CD1c-positive myeloid dendritic cell (primary cell): ENCODE data around the gene CSTA.
A peak's percentile ranks its signal among the peaks of the same experiment; 100 is the strongest.
"Not testable (repeated sequence)": the region's sequence is repeated elsewhere in the genome, so short reads cannot be mapped to it uniquely, and the experiment has no call there.

Source experiments
- DNase-seq: peaks from one replicate; pipeline ENCODE4 v3.0.0-alpha.2; 2016; ENCODE audit errors: extremely low spot score

The CSTA gene

DNA sequence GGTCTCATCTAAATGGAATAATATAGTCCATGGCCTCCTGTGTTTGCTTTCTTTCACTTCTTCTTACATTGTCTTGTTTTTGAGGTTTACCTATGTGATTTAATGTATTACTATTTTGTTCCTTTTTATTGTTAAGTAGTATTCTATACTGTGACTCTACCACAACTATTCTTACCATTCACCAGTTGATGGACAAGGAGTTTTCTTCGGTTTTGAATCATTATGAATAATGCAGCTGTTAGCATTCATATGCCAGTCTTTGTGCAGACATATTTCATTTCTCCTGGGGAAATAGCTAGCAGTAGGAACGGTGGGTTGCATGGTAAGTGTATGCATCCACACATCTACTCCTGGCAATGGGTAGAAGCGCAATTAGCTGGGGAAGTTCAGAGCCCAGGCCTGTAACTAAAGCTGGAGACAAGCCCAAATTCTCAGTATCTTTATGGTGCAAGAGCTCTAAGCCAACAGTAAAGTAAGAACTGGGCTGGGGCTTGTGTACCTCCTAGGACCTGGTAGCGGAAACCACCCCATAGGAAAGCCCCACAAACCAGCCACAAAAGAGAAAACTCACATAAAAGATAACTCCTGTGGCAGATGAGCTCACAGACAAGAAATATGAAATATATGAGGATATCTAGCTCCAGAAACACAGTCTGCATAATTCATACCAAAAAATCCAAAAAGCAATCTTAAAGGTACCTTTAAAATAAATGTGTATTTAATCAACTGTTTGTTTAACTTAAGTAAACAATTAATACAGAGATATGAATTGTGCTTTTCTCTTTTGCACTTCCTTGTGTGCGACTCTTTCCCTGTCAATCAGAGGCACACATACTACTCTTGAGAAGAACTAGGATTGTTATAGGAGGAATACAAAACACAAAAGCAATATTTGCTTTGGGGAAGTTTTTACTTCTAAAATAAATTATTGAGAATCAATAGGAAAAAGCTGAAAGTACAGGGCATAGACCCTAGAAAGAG, 2.7 kb upstream of the CSTA start:
- no peak for DNase-seq

DNA sequence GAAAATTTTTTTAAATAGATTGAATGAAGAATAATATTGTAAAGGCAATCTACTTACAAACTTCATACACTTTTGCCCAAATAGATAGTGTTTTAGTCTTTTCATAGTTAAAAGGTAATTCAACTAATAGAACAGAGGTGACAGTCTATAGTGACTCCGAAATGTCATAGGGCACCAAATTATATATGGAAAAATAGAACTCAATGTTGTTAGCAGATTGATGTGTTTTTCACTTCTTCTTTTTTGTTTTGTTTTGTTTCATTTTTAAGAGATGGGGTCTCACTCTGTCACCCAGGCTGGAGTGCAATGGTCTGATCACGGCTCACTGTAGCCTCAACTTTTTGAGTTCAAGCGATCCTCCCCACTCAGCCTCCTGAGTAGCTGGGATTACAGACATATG, 721 bp downstream of the CSTA start:
- no peak for DNase-seq

DNA sequence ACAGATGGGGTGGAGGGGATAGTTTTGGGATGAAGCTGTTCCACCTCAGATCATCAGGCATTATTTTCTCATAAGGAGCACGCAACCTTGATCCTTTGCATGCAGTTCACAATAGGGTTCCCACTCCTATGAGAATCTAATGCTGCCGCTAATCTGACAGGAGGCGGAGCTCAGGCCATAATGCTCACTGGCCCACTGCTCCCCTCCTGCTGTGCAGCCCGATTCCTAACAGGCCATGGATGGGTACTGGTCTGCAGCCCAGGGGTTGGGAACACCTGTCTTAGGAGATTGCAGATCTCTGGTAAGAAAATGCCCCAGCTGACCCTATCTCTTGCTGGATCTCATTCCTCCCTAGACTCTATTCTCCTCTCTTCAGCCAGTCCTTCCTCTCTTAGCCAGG, 6.8 kb downstream of the CSTA start:
- DNase-seq, result no peak

DNA sequence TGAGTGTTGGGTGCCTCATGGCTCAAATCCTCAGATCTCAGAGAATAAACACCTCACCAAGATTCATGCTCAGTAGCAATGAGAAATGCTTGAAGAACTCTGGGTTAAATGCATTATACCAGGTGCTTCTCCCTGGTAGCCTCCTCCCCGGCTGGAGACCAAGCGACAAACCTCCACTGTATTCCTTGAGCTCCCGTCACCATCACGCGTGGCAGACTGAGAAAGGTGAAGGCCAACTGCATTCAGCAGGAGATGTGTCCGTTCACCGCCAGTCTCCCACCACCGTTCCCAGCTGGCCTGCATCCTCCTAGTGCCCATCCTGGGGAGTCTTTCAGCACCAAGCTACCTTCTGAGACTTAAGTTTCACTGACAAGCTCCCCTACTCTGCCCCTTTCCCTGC, 7.5 kb downstream of the CSTA start:
- DNase-seq, result no peak

DNA sequence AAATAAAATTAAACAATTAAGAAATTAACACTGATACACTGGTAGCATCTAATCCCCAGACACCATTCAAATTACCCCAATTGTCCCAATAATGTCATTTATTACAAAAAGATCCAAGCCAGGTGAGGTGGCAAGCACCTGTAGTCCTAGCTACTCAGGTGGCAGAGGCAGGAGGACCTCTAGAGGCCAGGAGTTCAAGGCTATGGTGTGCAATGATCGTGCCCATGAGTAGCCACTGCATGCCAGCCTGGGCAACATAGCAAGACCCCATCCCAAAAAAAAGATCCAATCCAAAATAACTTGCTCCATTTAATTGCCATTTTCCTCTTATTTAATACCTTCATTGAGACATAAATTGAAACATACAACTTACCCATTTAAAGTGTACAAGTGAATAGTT, 17.8 kb downstream of the CSTA start:
- DNase-seq, result no peak

DNA sequence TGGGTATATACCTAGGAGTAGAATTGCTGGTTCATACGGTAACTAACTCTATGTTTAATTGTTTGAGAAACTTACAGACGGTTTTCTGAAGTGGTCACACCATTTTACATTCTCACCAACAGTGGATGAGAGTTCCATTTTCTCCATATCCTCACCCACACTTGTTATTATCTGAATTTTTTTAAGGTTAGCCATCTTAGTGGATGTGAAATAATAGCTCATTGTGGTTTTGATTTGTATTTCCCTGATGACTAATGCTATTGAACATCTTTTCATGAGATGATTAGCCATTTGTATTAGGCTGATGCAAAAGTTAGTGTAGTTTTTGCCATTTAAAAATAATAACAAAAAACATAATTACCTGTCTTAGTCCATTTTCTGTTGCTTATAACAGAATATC, 18.6 kb downstream of the CSTA start:
- no peak for DNase-seq

DNA sequence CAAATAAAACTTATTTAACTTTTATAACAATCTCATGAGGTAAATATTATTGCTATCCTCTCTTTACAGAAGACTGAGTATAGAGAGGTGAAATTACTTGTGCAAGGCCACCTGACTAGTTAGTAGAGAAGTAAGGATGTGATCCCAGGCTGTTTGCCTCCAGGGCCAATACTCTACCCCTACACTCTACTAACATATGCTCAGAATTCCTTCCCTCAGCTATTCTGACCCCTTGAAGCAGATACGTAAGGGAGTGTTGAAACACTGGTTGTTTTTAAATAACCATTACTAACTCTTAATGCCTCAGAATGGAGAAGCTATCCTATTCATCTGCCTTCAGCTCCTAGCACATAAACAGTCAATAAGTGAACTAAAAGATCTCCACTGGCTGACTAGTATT, 24.1 kb downstream of the CSTA start:
- DNase-seq, result no peak

DNA sequence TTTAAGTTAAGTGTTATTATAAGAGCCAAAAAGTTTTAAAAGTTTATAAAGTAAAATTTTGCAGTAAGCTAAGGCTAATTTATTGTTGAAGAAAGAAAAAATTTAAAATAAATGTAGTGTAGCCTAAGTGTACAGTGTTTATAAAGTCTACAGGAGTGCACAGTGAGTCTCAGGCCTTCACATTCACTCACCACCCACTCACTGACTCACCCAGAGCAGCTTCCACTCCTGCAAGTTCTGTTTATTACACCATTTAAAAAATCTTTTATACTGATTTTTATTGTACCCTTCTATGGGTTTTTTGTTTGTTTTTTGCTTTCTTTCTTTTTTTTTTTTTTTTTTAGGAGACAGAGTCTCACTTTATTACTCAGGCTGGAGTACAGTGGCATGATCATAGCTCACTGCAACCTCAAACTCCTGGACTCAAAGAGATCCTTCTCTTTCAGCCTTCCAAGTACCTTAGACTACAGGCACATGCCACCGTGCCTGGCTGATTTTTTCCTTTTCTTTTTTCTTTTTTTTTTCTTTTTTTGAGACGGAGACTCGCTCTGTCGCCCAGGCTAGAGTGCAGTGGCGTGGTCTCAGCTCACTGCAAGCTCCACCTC, 25.9 kb downstream of the CSTA start:
- DNase-seq, result peak; percentile 42

DNA sequence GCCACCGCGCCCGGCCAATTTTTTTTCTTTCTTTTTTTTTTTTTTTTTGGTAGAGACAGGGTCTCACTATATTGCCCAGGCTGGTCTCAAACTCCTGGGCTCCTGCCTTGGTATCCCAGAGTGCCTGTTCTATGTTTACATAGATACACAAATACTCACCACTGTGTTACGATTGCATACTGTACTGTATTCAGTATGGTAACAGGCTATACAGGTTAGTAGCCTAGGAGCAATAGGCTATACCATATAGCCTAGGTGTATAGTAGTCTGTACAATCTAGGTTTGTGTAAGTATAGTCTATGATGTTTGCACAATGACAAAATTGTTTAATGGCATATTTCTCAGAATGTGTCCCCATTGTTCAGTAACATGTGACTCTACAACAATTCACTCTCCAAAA, 26.6 kb downstream of the CSTA start:
- DNase-seq, result no peak

DNA sequence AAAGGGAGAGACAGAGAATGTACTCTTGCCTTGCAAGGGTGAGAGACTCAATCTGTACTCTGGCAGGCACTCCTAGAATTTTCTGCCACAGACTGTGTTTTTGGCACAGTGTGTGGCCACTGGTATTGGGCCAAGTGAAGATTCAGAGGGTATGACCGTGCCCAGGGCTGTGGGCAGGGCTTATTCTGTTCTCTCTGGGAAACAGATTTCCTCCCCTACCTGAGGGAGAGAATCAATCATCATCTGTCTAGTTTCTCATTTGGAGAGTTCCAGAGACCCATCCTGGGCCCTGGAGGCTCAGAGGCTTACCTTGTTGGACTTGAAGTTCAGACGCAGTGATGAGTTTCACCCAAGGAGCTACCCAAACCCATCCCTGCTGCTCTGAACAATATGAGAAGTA, 28.2 kb downstream of the CSTA start:
- DNase-seq, result no peak

DNA sequence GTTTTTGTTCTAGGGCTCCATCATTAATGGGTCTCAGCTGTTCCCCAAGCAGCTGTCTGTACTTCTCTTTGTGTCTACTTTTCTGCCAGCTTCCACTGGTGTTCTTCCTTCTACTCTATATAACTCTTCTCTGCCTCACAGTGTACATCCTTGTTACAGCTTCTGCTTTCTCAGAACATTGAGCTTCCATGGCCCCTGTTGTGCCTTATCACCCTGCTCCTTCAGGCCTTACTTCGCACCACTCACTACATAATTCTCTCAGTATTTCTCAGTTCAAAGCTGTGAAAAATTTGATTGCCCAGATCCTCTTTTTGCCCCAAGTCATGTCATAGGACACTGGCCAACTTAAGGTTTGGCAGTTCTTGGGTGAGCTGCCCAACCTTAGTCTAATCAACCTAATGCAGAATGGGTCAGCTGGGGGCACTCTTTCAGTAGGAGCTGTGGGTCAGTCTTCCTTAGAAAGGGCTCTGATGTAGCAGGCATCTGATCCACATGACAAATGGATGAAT, 28.9 kb downstream of the CSTA start:
- DNase-seq, result peak; percentile 22

DNA sequence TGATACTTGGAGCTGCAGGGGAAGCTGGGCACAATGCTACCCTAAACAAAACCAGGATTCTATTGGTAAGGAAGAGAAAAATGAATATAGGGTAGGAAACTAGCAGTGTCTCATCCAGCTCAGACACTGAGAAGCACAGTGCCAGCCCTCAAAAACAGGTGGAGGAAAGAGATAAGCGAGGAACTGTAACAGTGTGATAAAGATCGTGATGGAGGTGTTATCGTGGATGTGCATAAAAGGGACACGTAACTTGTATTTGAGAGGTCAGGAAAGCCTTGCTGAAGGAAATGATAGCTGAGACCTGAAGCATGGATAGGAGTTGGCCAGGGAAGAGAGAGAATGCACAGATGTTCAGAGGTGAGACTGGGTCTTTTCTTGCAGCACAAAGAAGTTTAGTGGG, 30.6 kb downstream of the CSTA start:
- no peak for DNase-seq

DNA sequence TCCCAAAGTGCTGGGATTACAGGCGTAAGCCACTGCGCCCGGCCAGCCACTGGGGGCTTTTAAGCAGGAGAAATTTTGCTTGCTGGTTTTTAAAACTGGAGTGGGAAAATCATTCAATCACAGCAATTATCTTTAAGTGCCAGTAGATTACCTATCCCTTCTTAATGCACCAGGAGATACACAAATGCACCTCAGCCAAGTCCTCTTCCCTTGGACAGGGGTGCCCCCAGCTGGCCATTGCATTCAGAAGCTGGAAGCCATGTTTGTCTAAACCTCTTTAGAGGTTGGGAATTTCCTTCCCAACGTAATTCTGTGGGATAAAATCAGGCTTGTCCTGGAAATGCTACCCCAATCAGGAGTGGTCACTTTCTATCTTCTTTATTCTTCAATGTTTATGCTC, 31.4 kb downstream of the CSTA start:
- DNase-seq, result peak; percentile 20

DNA sequence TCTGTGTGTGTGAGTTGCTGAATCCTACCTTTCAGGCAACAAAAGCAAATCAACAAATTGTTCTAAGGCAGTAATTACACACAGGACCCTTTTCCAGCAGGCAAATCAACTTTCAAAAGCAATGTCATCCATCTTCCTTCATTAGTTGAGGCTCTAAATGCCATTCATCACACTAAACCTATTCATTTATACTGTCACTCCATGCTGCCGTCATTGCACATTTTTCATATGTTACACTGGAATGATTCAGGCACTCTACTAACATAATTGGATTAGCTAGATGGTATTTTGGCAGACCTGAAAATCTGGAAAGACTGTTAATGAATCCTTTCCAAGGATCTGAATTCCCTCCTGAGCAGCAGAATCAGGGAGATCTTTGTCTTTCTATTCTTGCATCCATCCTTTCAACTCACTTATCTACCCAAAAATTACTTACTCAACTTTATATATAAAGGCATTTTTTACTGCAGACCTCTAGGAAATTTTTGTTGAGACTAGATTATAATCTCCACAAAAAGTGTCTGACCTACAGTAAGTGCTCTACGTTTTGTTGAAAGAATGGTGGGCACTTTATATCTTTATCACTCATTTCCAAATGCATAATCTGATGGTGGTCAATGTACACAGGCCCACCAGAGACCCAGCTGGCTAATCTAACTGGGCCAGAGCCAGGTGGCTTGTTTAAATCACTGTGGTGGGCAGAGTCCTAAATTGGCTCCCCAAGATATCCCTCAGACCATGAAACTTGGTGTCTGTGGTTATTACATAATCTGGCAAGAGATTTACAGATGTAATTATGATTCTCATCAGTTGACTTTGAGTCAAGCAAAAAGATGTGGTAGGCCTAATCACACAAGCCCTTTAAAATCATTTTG, 33.0 kb downstream of the CSTA start:
- no peak for DNase-seq

DNA sequence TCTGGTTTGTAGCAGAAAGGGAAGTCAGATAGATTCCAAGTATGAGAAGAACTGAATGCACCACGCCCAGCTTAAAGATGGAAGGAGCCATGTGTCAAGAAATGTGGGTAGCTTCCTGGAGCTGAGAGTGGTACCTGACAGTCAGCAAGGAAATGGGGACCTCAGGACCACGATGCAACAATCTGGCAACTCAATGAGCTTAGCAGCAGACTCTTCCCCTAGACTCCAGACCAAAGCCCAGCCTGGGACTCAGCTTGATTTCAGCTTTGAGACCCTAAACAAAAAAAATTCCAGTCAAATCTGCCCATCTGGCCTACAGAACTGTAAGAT, 33.6 kb downstream of the CSTA start:
- no peak for DNase-seq

DNA sequence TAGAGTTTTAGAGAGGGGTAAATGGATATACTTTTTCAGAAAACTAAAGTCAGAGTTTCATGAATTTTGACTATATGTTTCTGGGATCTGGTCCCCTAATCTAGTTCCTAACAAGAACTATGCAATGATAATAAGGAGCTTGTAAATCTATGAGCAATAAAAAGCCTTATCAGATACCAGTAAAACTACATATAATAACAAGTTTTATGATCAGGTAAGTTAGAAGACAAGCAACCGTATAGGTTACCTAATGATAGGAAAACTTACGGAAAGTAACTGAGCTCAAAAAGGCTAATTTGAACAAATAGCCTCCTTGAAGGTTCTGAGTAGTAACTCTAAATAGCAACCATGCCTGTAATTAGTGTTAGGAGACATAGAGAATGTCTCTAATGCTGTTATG, 37.0 kb downstream of the CSTA start:
- no peak for DNase-seq

DNA sequence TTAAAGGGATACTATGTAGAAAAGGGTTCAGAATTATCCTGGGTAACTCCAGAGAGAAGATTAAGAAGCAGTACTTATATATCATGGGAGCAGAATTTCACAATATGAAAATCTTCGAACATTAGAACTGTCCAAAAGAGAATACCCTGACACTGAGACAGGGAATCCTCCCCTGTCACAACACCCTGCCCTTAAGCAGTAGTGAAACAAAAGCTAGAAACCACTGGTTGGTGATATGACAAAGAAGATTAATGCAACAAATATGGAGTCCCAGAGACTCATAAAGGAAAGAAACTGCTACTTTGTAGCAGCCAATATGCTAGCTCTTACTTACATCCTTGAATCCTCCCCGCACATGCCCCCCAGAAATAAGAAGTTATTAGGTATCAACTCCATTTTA, 39.4 kb downstream of the CSTA start:
- DNase-seq, result no peak

DNA sequence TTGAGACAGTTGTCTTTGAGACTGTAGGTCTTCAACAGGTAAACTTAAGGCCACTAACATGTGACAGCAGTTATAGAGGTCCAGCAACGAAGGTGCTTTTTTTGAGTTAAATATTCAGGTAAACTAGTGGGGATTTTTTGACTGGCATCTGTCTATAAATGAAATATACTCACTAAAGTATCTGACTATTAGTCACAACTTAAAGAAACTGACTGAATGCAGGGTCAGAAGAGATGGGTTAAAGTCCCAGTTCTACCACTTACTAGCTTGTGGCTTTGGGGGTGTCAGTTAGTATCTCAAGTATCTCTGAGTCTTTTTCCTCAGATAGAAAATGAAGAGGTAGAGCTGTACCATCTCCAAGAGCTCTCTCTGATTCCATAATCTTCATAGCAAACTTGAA, 40.0 kb downstream of the CSTA start:
- no peak for DNase-seq

DNA sequence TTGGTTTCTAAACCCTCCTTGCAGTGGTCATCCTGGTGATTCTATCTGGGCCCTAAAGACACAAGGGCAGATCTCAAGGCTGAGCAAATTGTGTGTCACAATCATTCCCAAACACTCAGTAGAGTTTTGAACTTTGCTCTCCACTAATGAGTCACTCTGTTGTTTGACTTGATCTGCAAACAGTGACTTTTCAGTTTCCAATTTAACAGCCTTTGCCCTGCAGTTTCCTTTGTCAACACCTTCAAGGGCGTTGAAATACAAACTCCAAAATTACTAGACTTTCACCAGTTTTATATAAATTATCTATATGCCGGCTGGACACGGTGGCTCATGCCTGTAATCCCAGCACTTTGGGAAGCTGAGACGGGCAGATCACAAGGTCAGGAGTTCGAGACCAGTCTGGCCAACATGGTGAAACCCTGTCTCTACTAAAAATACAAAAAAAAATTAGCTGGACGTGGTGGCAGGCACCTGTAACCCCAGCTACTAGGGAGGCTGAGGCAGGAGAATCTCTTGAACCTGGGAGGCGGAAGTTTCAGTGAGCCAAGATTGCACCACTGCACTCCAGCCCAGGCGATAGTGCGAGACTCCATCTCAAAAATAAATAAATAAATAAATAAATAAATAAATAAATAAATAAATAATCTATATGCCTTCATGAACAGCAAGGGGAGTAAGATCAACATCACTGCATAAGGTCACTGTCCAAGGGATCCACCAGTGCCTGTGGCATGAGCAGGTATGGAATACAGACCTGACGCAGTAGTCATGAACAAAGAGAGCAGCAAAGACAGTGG, 40.7 kb downstream of the CSTA start:
- not testable (repeated sequence) for DNase-seq

DNA sequence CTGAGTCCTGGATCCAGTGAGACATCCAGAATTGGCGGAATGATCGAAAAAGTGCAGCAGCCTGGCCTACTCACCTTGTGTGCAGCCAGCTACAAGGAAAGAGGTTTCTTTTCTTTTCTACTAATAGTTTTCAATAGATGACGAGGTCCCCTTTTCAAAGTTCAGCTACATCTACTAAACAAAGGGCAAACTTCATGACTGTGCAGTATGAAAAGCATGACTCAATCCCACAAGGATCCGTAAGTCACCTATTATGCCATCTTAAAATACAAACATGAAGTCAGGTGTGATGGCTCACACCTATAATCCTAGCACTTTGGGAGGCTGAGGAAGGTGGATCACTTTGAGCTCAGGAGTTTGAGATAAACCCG, 41.3 kb downstream of the CSTA start:
- DNase-seq, result no peak

DNA sequence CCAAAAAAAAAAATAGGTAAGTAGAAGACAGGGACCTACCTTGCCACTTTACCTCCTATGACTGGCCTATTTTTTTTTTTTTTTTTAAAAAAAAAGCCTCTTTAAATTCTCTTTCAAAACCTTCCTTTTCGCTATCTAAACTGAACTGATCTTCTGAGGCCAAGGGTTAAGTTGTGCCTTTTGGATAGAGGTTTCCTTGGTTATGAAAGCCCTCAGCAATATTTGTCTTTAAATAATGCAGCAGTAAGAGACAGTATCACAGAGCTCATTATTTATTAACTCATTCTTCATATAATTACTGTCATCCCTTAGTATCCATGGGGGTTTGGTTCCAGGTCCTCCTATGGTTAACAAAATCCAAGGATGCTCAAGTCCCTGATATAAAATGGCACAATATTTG, 49.0 kb downstream of the CSTA start:
- DNase-seq, result no peak

DNA sequence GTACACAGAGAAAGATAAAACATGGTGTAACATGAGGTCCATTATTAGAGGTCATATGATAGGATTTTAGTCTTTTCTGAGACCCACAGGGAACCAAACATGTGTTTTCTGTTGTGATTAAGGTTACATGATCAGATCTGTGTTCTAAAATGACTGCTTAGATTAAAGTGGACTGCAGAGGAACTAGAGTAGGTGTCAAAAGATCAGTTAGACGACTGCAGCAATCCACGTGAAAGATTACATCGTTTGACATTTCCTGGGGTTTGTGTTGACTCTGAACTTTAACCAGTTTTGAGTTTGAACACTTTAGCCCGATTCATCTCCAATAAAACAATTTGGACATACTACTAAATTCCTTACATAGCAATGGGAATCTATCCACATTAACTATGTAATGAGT, 52.9 kb downstream of the CSTA start:
- no peak for DNase-seq
